Measurements from ENCODE around the gene HPDL.

- TF ChIP-seq CTCF (IDR thresholded peaks at IDR 0.05; ENCODE audit: poor library complexity) (no peak), EZH2phosphoT487 (IDR thresholded peaks at IDR 0.05; ENCODE audit: low read depth, severe bottlenecking, unreplicated experiment) (no peak)
Observed at GRCh38 chr1:45354838-45355237, 28.1 kb downstream of the HPDL start.

Measured in hepatocyte (in vitro differentiated cells).